Stomach (tissue), 4 donors: ENCODE measurements around the gene ERC2.

Source experiments
- CTCF ChIP-seq, 7 experiments: fragments of 450-650 bp in 4 of 7; fragments of 200-600 bp in 3 of 7; sonication (generic) in 3 of 7; IDR thresholded peaks; one replicate each; pipeline ENCODE4 v1.5.1; 2016 to 2019; ENCODE audit warnings: antibody characterized with exemption in 7 of 7, control low read depth in 2 of 7, mild to moderate bottlenecking in 1 of 7
- POLR2A ChIP-seq, 4 donors: fragments of 450-650 bp; IDR thresholded peaks; one replicate each; pipeline ENCODE4 v1.6.1; 2016; ENCODE audit warnings: antibody characterized with exemption in 4 of 4, control low read depth in 2 of 4, mild to moderate bottlenecking in 1 of 4, moderate library complexity in 1 of 4
- POLR2AphosphoS5 ChIP-seq, 3 donors: sonication (generic); formaldehyde crosslinking; IDR thresholded peaks; one replicate each; pipeline ENCODE4 v1.6.1; 2016; ENCODE audit warnings: antibody characterized with exemption in 3 of 3

GRCh38 chr3:55471084-55471483 lies 997.2 kb downstream of the ERC2 start:
- TF ChIP-seq POLR2AphosphoS5 (IDR thresholded peaks at IDR 0.05) (no peak), CTCF (IDR thresholded peaks at IDR 0.05) (no peak), POLR2A (IDR thresholded peaks at IDR 0.05) (no peak)
